HepG2 (cell line): ENCODE measurements around the gene CYB5B. TPM values are rescaled to one million over a fixed set of nuclear protein-coding genes. Genes with fewer than 3 reads are reported as not detected.
A peak's percentile ranks its signal among the peaks of the same experiment; 100 is the strongest.

Experiments used
- CEBPB ChIP-seq: IDR thresholded peaks from 2 replicates; pipeline ENCODE4 v1.6.1; 2011; ENCODE audit warnings: low read depth, low read length, improper control_type of control experiment, borderline replicate concordance
- CSRNP2 ChIP-seq: sonication (generic); formaldehyde crosslinking; conservative IDR thresholded peaks from 2 replicates; pipeline ENCODE4 v1.8.0; 2022; ENCODE audit warnings: low read depth, missing genetic modification reagents
- ETV5 ChIP-seq: IDR thresholded peaks from 2 replicates; pipeline ENCODE4 v1.6.1; 2018; ENCODE audit warnings: missing biosample characterization, missing genetic modification reagents, inconsistent platforms, borderline replicate concordance
- FUBP1 ChIP-seq: sonication (generic); formaldehyde crosslinking; IDR thresholded peaks from 2 replicates; pipeline ENCODE4 v1.5.1; 2020; ENCODE audit warnings: missing genetic modification reagents, mild to moderate bottlenecking, borderline replicate concordance
- IKZF1 ChIP-seq: fragments of 450-650 bp; IDR thresholded peaks from 2 replicates; pipeline ENCODE4 v1.7.1; 2016
- NFAT5 ChIP-seq: sonication (generic); formaldehyde crosslinking; IDR thresholded peaks from 2 replicates; pipeline ENCODE4 v1.4.0; 2020; ENCODE audit warnings: missing genetic modification reagents
- RCOR2 ChIP-seq: IDR thresholded peaks from 2 replicates; pipeline ENCODE4 v1.6.1; 2016; ENCODE audit warnings: missing biosample characterization, missing genetic modification reagents
- RNF2 ChIP-seq: fragments of 450-650 bp; conservative IDR thresholded peaks from 2 replicates; pipeline ENCODE4 v1.6.1; 2016; ENCODE audit warnings: low read depth
- RXRB ChIP-seq: IDR thresholded peaks from 2 replicates; pipeline ENCODE4 v1.6.1; 2016; ENCODE audit warnings: borderline replicate concordance, missing genetic modification reagents, missing compliant biosample characterization
- SIX4 ChIP-seq: sonication (generic); formaldehyde crosslinking; IDR thresholded peaks from 2 replicates; pipeline ENCODE4 v1.4.0; 2020; ENCODE audit warnings: missing genetic modification reagents
- SOX5 ChIP-seq: IDR thresholded peaks from 2 replicates; pipeline ENCODE4 v1.6.1; 2016; ENCODE audit warnings: borderline replicate concordance
- ZEB1 ChIP-seq: IDR thresholded peaks from 2 replicates; pipeline ENCODE4 v1.6.1; 2012; ENCODE audit warnings: mild to moderate bottlenecking, low read depth, inconsistent platforms; ENCODE audit not compliant: insufficient replicate concordance
- ZKSCAN8 ChIP-seq: IDR thresholded peaks from 2 replicates; pipeline ENCODE4 v1.6.1; 2016; ENCODE audit warnings: borderline replicate concordance, missing genetic modification reagents, missing compliant biosample characterization
- ZMYM3 ChIP-seq: sonication (generic); formaldehyde crosslinking; IDR thresholded peaks from 2 replicates; pipeline ENCODE4 v1.5.1; 2020; ENCODE audit warnings: mild to moderate bottlenecking, missing genetic modification reagents
- ZNF205 ChIP-seq: IDR thresholded peaks from 2 replicates; pipeline ENCODE4 v1.6.1; 2018; ENCODE audit warnings: missing biosample characterization, missing genetic modification reagents
- ZNF484 ChIP-seq: sonication (generic); formaldehyde crosslinking; IDR thresholded peaks from 2 replicates; pipeline ENCODE4 v1.5.1; 2020; ENCODE audit warnings: mild to moderate bottlenecking, low read depth, missing genetic modification reagents, borderline replicate concordance
- ZNF598 ChIP-seq: sonication (generic); formaldehyde crosslinking; IDR thresholded peaks from 2 replicates; pipeline ENCODE4 v1.5.1; 2020; ENCODE audit warnings: mild to moderate bottlenecking, missing genetic modification reagents, borderline replicate concordance
- ZNF710 ChIP-seq: sonication (generic); formaldehyde crosslinking; IDR thresholded peaks from 2 replicates; pipeline ENCODE4 v1.5.0; 2020; ENCODE audit warnings: mild to moderate bottlenecking, missing genetic modification reagents, borderline replicate concordance
- ZNF891 ChIP-seq: sonication (generic); formaldehyde crosslinking; IDR thresholded peaks from 2 replicates; pipeline ENCODE4 v1.5.0; 2020; ENCODE audit warnings: mild to moderate bottlenecking, missing genetic modification reagents
- polyA plus RNA-seq, 8 experiments: library from polyadenylated mRNA; depleted of rRNA in 3 of 8; stranded (reverse) in 7 of 8; unstranded in 1 of 8; fragments of >200 nt; fragmentation: Illumina TruSeq in 4 of 8; extraction: Trizol in 4 of 8; gene quantifications; 2 replicates each; pipeline versions ENCODE4 v1.2.1 to v1.2.3, GENCODE V29; 2011 to 2016; ENCODE audit warnings: low read depth in 4 of 8, missing spikeins in 1 of 8, mixed read lengths in 1 of 8; ENCODE audit not compliant: insufficient read depth in 1 of 8
- total RNA-seq, 5 experiments: library from RNA; depleted of rRNA; stranded (reverse); fragments of >200 nt; fragmentation: Illumina TruSeq; extraction: Trizol; gene quantifications; 2 replicates each; pipeline ENCODE4 v1.2.3, GENCODE V29; 2016; ENCODE audit warnings: low read depth in 1 of 5

Gene CYB5B
- total and polyA plus RNA-seq, 2 of the 13 experiments (the other 11 are each of a cell fraction or from before 2014, with no cell fraction given), result 234 to 432 TPM

GRCh38 chr16:69501956-69502745 lies 77.7 kb downstream of the CYB5B start (continued):
- TF ChIP-seq FUBP1 (CRISPR knock-in tag), result 0 out of 2 replicates have a peak, but pooled peaks have one; percentile 31
- no peak for TF ChIP-seq ZNF598 (CRISPR knock-in tag)
- TF ChIP-seq CEBPB, result peak; percentile 95
- TF ChIP-seq ZNF710 (CRISPR knock-in tag), result peak; percentile 92
- TF ChIP-seq SIX4 (CRISPR knock-in tag), result peak; percentile 46; the same call in 1 of the 2 replicates
- TF ChIP-seq RCOR2, result peak; percentile 83
- peak; percentile 61 for TF ChIP-seq ZMYM3
- peak; percentile 91 for TF ChIP-seq SOX5
- TF ChIP-seq RNF2, result no peak
- no peak for TF ChIP-seq CSRNP2
- peak; percentile 29; the same call in 1 of the 2 replicates for TF ChIP-seq ZNF205 (CRISPR knock-in tag)
- TF ChIP-seq RXRB (CRISPR knock-in tag), result 0 out of 2 replicates have a peak, but pooled peaks have one; percentile 33
- peak; percentile 58 for TF ChIP-seq ZEB1
- no peak for TF ChIP-seq IKZF1
- no peak for TF ChIP-seq NFAT5 (CRISPR knock-in tag)
- no peak for TF ChIP-seq ZNF891 (CRISPR knock-in tag)
- TF ChIP-seq ZKSCAN8 (CRISPR knock-in tag), result peak; percentile 100
- TF ChIP-seq ZNF484 (CRISPR knock-in tag), result no peak
- TF ChIP-seq ETV5 (CRISPR knock-in tag), result no peak
